GM12892 (cell line): ENCODE results near the gene CLUH.

Experiments used
- POLR2A ChIP-seq: IDR thresholded peaks from 2 replicates; pipeline ENCODE4 v1.6.1; 2011; ENCODE audit warnings: low read depth, low read length, control low read depth
- POLR2AphosphoS5 ChIP-seq: IDR thresholded peaks from 2 replicates; pipeline ENCODE4 v1.6.1; 2011; ENCODE audit warnings: low read depth, low read length, control low read depth

GRCh38 chr17:2656283-2656682 lies 55.3 kb downstream of the CLUH start:
- TF ChIP-seq POLR2A, result no peak
- no peak for TF ChIP-seq POLR2AphosphoS5
